ENCODE data around the gene THEM5. TPM values are rescaled to one million over a fixed set of nuclear protein-coding genes. Genes with fewer than 3 reads are reported as not detected.
"Not testable (repeated sequence)": the region's sequence is repeated elsewhere in the genome, so short reads cannot be mapped to it uniquely, and the experiment has no call there.

Gene THEM5, protein sequence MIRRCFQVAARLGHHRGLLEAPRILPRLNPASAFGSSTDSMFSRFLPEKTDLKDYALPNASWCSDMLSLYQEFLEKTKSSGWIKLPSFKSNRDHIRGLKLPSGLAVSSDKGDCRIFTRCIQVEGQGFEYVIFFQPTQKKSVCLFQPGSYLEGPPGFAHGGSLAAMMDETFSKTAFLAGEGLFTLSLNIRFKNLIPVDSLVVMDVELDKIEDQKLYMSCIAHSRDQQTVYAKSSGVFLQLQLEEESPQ
- not detected for total RNA-seq

DNA sequence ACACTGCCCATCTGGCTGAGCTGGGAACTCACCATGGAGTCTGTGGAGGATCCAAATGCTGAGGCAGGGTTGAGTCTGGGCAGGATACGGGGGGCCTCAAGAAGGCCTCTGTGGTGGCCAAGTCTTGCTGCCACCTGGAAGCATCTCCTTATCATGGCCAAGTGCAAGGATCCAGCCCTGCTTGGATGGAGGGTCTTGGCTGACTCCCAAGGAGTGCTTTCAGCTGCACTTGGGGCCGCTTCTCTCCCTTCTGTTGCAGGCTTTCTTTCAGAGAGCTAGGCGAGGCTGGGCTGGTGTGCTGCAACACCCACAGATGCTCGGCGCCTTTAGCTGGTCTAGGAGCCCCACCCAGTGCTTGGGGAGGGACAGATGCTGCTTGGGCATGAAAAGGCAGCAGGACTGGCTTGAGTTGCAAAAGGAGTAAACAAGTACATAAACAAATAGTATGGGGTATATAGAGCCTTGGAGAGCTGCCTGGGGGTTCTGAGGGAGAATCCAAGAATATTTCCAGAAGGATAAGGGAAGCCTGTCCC lies at the start of gene THEM5:
Gene THEM5 (minus strand): TSS at position 302 of the 533 bp plus-strand sequence. CDS start 147 bp downstream, at position 155.
- Mint-ChIP-seq H3K9me3 (ENCODE audit: low read depth) (no peaks in the 10 kb centered on the region), H3K27me3 (no peaks in the 10 kb centered on the region), H3K27ac (no peak within 1 kb of the TSS), H3K4me1 (peaks cover 15% of the 10 kb centered on the region), H3K4me3 (no peak within 1 kb of the TSS), H3K36me3 (peaks cover 1% of the 10 kb centered on the region)
- no peak for ATAC-seq
- CTCF ChIA-PET = interaction anchor here (0.9 to 1.5 kb wide), 4 partner anchors 12 to 260 kb away, joined by 3 to 5 read pairs (median 4); no protein-coding TSS in a partner anchor
- no peak for DNase-seq

DNA sequence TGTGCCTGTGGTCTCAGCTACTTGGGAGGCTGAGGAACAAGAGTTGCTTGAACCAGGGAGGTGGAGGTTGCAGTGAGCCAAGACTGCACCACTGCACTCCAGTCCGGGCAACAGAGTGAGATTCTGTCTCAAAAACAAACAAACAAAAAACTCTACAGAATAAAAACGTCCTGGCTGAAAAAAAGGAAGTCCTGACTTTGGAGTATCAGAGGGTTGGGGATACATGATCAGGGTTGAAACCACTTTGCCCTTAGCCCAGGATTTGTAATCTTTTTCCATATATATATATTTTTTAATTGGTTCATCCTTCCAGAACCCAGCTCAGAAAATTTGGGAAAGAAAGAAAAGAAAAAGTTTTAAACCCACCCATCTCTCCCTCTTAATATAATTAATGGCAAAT lies 49.3 kb upstream of the THEM5 start:
- H3K27me3 Mint-ChIP-seq = no peaks in the 10 kb centered on the region
- H3K27ac Mint-ChIP-seq = no peak overlapping the region
- peaks cover 30% of the 10 kb centered on the region for H3K9me3 Mint-ChIP-seq (ENCODE audit: low read depth)
- peaks cover 72% of the 10 kb centered on the region for H3K36me3 Mint-ChIP-seq
- no peak overlapping the region for H3K4me3 Mint-ChIP-seq
- CTCF ChIA-PET = interaction anchor here (1.2 kb wide), 1 partner anchor 98 kb away, joined by 3 read pairs; no protein-coding TSS in a partner anchor
- DNase-seq = no peak
- H3K4me1 Mint-ChIP-seq = peaks cover 58% of the 10 kb centered on the region
- no peak for ATAC-seq

DNA sequence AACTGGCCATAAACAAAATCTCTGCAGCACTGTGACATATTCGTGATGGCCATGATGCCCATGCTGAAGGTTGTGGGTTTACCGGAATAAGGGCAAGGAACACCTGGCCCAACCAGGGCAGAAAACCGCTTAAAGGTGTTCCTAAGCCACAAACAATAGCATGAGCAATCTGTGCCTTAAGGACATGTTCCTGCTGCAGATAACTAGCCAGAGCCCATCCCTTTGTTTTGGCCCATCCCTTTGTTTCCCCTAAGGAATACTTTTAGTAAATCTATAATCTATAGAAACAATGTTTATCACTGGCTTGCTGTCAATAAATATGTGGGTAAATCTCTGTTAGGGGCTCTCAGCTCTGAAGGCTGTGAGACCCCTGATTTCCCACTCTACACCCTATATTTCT lies 47.3 kb upstream of the THEM5 start:
- H3K36me3 Mint-ChIP-seq = peaks cover 55% of the 10 kb centered on the region
- H3K4me1 Mint-ChIP-seq = peaks cover 57% of the 10 kb centered on the region
- H3K27me3 Mint-ChIP-seq, DNase-seq, ATAC-seq, H3K27ac Mint-ChIP-seq, H3K4me3 Mint-ChIP-seq: not testable (repeated sequence)
- H3K9me3 Mint-ChIP-seq (ENCODE audit: low read depth) = peaks cover 23% of the 10 kb centered on the region
- CTCF ChIA-PET = interaction anchor here (1.3 to 4.2 kb wide), 4 partner anchors 8 to 99 kb away, joined by 3 to 23 read pairs (median 10); partner anchors contain the start of gene THEM4

DNA sequence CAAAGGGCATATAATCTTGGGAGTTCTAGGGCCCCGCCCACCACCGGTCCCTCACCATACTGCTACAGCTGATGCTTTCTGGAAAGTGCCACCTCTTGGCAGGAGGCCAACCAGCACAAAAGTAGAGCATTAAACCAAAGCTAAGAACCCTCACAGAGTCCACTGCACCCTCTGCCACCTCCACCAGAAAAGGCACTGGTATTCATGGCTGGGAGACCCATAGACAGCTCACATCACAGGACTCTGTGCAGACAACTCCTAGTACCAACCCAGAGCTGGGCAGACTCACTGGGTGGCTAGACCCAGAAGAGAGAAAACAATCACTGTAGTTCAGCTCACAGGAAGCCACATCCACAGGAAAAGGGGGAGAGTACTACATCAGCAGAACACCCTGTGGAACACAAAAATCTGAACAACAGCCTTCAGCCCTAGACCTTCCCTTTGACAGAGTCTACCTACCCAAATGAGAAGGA lies 45.0 kb upstream of the THEM5 start:
- peak overlapping the region; percentile 45 for H3K4me3 Mint-ChIP-seq

DNA sequence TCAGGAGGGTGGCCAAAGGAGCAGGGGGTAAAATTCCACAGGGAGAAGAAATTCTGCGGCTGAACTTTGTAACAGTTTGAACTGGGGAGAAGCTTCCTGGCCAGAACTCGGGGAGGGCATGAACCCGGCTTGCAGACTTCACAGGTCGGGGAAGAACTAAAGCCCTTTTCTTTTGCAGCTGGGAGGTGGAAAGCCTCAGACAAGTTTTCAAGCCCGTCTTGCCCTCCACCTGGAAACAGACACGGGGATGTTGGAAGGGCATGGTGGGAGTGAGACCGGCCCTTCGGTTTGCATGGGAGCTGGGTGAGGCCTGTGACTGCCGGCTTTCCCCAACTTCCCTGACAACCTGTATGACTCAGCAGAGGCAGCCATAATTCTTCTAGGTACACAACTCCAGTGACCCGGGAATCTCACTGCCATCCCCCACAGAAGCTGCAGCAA lies 44.5 kb upstream of the THEM5 start:
- ATAC-seq (no peak), DNase-seq (no peak)
- Mint-ChIP-seq H3K4me1 (peaks cover 41% of the 10 kb centered on the region), H3K36me3 (peaks cover 50% of the 10 kb centered on the region), H3K9me3 (ENCODE audit: low read depth) (peaks cover 20% of the 10 kb centered on the region), H3K27me3 (no peaks in the 10 kb centered on the region), H3K4me3 (peak overlapping the region; percentile 45), H3K27ac (peak overlapping the region; percentile 75)
- CTCF ChIA-PET = interaction anchor here (0.8 to 4.2 kb wide), 7 partner anchors 9 to 137 kb away, joined by 3 to 23 read pairs (median 6); partner anchors contain the start of gene THEM4

More for the DNA sequence above, 45.0 kb upstream of the THEM5 start:
- DNase-seq (peak; percentile 74), ATAC-seq (peak; percentile 83)
- Mint-ChIP-seq H3K4me1 (peaks cover 40% of the 10 kb centered on the region), H3K36me3 (peaks cover 48% of the 10 kb centered on the region), H3K27me3 (no peaks in the 10 kb centered on the region), H3K27ac (peak overlapping the region; percentile 75), H3K9me3 (ENCODE audit: low read depth) (peaks cover 23% of the 10 kb centered on the region)
- CTCF ChIA-PET = interaction anchor here (0.8 to 4.2 kb wide), 9 partner anchors 9 to 136 kb away, joined by 3 to 23 read pairs (median 6); partner anchors contain the start of gene THEM4

DNA sequence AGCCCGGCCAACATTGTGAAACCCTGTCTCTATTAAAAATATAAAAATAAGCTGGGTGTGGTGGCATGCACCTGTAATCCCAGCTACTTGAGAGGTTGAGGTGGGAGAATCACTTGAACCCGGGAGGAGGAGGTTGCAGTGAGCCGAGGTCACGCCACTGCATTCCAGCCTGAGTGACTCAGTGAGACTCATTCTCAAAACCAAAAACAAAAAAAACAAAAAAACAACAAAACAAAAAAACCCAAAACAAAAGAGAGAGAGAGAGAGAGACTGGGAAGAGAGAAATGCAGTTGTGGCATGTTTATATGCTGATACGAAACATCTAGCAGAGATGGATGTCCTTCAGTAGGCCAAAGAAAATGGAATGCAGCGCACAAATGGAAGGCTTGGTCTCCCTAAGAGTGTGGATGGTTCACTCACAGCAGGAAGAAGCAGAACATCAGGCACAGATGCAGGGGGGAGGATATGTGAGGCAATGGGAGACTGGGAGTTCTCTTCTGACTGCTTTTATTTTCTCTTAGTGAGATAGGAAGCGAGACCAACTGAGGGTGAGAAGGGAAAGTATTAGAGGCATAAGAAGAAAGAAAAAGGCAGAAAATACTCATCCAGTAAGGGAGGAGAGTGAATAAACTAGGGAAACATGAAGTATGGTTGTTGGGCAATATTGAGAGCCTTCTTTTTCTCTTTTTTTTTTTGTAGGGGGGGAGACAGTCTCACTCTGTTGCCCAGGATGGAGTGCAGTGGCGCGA lies 39.8 kb upstream of the THEM5 start:
- ATAC-seq = no peak
- Mint-ChIP-seq H3K9me3 (ENCODE audit: low read depth) (no peaks in the 10 kb centered on the region), H3K27ac (no peak overlapping the region), H3K27me3 (no peaks in the 10 kb centered on the region), H3K36me3 (peaks cover 37% of the 10 kb centered on the region), H3K4me1 (peaks cover 36% of the 10 kb centered on the region), H3K4me3 (no peak overlapping the region)
- DNase-seq = no peak
- CTCF ChIA-PET = interaction anchor here (0.5 to 1.4 kb wide), 2 partner anchors 16 to 561 kb away, joined by 3 to 4 read pairs; partner anchors contain the start of gene THEM4

DNA sequence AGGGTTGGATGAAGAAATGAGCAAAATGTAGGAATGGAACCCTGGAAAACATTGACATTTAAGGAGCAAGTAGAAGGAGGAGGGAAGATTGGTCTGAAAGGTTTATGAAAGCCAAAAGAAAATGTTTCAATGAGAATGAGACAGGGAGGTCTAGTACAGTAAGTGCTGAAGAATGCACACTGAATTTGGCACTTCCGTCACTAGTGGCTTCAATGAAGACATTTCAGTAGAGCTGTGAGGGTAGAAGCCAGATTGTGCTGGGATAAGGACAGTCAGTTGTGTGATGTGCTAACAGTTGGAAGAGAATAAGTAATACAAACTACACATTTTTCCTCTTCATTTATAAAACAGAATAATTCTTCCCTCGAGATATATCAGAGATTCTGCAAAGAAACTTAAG lies 38.7 kb upstream of the THEM5 start:
- Mint-ChIP-seq H3K36me3 (peaks cover 43% of the 10 kb centered on the region), H3K4me3 (no peak overlapping the region), H3K9me3 (ENCODE audit: low read depth) (no peaks in the 10 kb centered on the region), H3K27me3 (no peaks in the 10 kb centered on the region), H3K27ac (no peak overlapping the region), H3K4me1 (peaks cover 24% of the 10 kb centered on the region)
- no peak for ATAC-seq
- CTCF ChIA-PET = interaction anchor here (1.4 to 2.8 kb wide), 2 partner anchors 10 to 17 kb away, joined by 4 to 7 read pairs; partner anchors contain the start of gene THEM4
- no peak for DNase-seq

DNA sequence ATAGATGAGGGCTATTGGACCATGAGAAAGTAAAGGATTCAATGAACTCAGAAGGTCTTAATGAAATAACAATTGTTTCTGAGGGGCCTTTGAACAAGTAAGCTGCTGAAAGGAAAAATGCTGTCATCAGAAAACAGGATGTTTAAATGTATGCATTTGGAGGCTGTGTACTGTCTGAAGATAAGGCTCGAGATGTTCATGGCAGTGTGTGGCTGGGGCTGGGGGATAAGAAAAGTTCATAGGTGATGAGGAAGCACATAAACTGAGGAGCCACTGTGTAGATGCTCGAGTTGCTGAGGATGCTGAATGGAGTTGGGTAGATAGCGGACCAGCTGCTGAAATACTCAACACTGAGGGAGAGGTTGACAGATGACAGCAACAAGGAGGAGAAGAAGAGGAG lies 38.0 kb upstream of the THEM5 start:
- H3K27ac Mint-ChIP-seq = peak overlapping the region; percentile 55
- H3K4me1 Mint-ChIP-seq = peaks cover 20% of the 10 kb centered on the region
- H3K4me3 Mint-ChIP-seq = no peak overlapping the region
- peaks cover 50% of the 10 kb centered on the region for H3K36me3 Mint-ChIP-seq
- no peaks in the 10 kb centered on the region for H3K27me3 Mint-ChIP-seq
- ATAC-seq (no peak), DNase-seq (no peak)
- no peaks in the 10 kb centered on the region for H3K9me3 Mint-ChIP-seq (ENCODE audit: low read depth)
- CTCF ChIA-PET = interaction anchor here (1.2 to 2.8 kb wide), 4 partner anchors 10 to 110 kb away, joined by 4 to 8 read pairs (median 6); no protein-coding TSS in a partner anchor

DNA sequence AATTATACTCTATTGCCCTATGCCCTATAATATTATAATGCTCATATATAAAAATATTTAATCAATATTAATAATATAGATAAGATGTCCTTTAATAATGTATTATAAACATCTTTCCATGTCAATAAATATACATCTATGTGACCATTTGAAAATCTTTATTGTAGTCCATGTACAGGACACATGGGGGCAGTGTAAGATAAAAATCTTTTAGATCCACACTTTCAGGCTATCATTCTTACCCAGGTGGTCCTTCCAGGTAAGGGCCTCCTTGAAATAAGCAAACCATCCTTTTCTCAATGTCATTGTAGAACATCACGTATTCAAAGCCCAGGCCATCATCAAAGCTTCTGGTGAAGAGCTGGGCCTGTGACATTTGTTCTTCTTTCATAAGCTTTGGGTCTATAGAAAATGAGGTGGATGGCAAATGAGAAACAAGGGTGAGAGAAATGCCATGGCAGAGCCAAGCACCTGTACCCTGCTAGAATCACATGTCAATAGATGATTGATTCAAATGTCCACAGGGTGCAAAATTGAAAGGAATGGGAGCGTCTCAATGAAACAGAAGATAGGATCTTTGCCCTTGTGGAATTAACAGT lies 35.6 kb upstream of the THEM5 start:
- CTCF ChIA-PET = interaction anchor here (0.8 to 4.0 kb wide), 15 partner anchors 7 to 113 kb away, joined by 3 to 31 read pairs (median 5); partner anchors contain the start of gene S100A10
- Mint-ChIP-seq H3K27ac (no peak overlapping the region), H3K36me3 (peaks cover 49% of the 10 kb centered on the region), H3K4me1 (peaks cover 19% of the 10 kb centered on the region), H3K4me3 (no peak overlapping the region), H3K9me3 (ENCODE audit: low read depth) (no peaks in the 10 kb centered on the region), H3K27me3 (no peaks in the 10 kb centered on the region)
- DNase-seq (no peak), ATAC-seq (peak; percentile 42)

DNA sequence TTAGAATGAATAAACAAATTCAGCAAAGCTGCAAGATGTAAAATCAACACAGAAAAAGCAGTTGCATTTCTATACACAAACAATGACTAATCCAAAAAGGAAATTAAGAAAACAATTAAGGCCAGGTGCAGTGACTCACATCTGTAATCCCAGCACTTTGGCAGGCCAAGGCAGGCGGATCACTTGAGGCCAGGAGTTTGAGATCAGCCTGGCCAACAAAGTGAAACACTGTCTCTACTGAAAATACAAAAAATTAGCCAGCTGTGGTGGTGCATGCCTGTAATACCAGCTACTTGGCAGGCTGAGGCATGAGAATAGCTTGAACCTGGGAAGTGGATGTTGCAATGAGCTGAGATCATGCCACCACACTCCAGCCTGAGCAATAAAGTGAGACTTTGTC lies 33.5 kb upstream of the THEM5 start:
- CTCF ChIA-PET = interaction anchor here (0.9 to 4.0 kb wide), 10 partner anchors 10 to 123 kb away, joined by 3 to 31 read pairs (median 5); no protein-coding TSS in a partner anchor
- Mint-ChIP-seq H3K9me3 (ENCODE audit: low read depth) (no peaks in the 10 kb centered on the region), H3K36me3 (peaks cover 36% of the 10 kb centered on the region), H3K4me3 (no peak overlapping the region), H3K4me1 (peaks cover 9% of the 10 kb centered on the region), H3K27ac (no peak overlapping the region), H3K27me3 (no peaks in the 10 kb centered on the region)
- ATAC-seq (no peak), DNase-seq (no peak)

DNA sequence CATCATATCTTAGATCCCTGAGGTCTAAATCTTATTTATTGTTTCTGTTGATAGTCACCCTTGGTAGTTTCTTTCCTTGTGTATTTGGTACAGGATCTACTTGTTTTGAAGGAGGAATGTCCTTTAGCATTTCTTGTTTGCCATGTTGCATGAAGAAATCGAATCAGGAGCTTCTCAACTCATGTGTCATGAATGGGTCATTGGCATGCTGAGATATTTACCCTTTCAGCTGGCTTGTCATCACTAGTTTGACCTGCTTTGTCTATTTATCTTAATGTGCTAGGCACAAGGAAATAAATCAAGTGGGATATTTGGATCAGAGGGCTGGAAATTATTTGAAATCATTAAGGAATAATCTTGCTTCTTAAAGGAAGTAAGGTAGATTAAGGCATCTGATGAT lies 32.0 kb upstream of the THEM5 start:
- Mint-ChIP-seq H3K4me3 (no peak overlapping the region), H3K4me1 (no peaks in the 10 kb centered on the region), H3K36me3 (peaks cover 25% of the 10 kb centered on the region), H3K9me3 (ENCODE audit: low read depth) (no peaks in the 10 kb centered on the region), H3K27me3 (no peaks in the 10 kb centered on the region), H3K27ac (no peak overlapping the region)
- DNase-seq (no peak), ATAC-seq (no peak)
- CTCF ChIA-PET = interaction anchor here (1.8 kb wide), 1 partner anchor 116 kb away, joined by 4 read pairs; no protein-coding TSS in a partner anchor

DNA sequence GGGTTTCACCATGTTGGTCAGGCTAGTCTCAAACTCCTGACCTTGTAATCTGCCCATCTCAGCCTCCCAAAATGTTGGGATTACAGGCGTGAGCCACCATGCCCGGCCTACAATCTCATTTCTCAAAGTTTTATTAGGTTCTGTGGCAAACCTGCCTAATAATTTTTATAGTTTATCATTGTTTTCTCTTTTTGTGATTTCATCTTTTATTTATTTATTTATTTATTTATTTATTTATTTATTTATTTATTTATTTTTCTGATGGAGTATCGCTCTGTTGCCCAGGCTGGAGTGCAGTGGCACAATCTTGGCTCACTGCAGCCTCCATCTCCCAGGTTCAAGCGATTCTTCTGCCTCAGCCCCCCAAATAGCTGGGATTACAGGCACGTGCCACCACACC lies 31.4 kb upstream of the THEM5 start:
- H3K4me1 Mint-ChIP-seq; H3K9me3 Mint-ChIP-seq (ENCODE audit: low read depth); DNase-seq; ATAC-seq; H3K4me3 Mint-ChIP-seq; H3K27ac Mint-ChIP-seq; H3K27me3 Mint-ChIP-seq: not testable (repeated sequence)
- CTCF ChIA-PET = interaction anchor here (1.3 to 1.8 kb wide), 2 partner anchors 83 to 117 kb away, joined by 3 to 4 read pairs; no protein-coding TSS in a partner anchor
- peaks cover 25% of the 10 kb centered on the region for H3K36me3 Mint-ChIP-seq

Measured in activated CD8-positive, alpha-beta memory T cell treated with anti-CD3 and anti-CD28 coated beads, Interleukin-2, amount 10 ng/mL, durations not matched to agents 7 days and 5 days (primary cell).